GM23338 (cell line): ENCODE results near the gene NXPE4. TPM values are rescaled to one million over a fixed set of nuclear protein-coding genes. Genes with fewer than 3 reads are reported as not detected.

Experiments used
- ATAC-seq: fragments of 200-7000 bp; cut with Tn5 transposase; 3 replicates; pipeline ENCODE4 v1.9.1; 2020
- DNase-seq: peaks from one replicate; pipeline ENCODE4 v3.0.0-alpha.2; 2015; ENCODE audit warnings: low spot score
- H2AFZ ChIP-seq: fragments of 200-600 bp; sonication (generic); 2 replicates; pipeline ENCODE4 v1.8.0; 2016; ENCODE audit warnings: antibody characterized with exemption, mild to moderate bottlenecking, moderate library complexity
- H3F3A ChIP-seq: fragments of 200-600 bp; sonication (generic); replicated peaks from 2 replicates; pipeline ENCODE4 v1.8.0; 2017; ENCODE audit warnings: antibody characterized with exemption, mixed run types, low read depth
- H3K27ac ChIP-seq: fragments of 200-600 bp; sonication (generic); 2 replicates; pipeline ENCODE4 v1.6.1; 2016; ENCODE audit warnings: low read depth
- H3K27me3 ChIP-seq: fragments of 200-600 bp; sonication (generic); 2 replicates; pipeline ENCODE4 v1.8.0; 2016; ENCODE audit warnings: mild to moderate bottlenecking, mixed run types, moderate library complexity; ENCODE audit not compliant: insufficient read depth
- H3K36me3 ChIP-seq: fragments of 200-600 bp; sonication (generic); 2 replicates; pipeline ENCODE4 v1.8.0; 2016; ENCODE audit warnings: mild to moderate bottlenecking; ENCODE audit not compliant: insufficient read depth
- H3K4me1 ChIP-seq: fragments of 200-600 bp; sonication (generic); 2 replicates; pipeline ENCODE4 v1.8.0; 2016; ENCODE audit warnings: mild to moderate bottlenecking, moderate library complexity; ENCODE audit not compliant: insufficient read depth
- H3K4me2 ChIP-seq: fragments of 200-600 bp; sonication (generic); 2 replicates; pipeline ENCODE4 v1.7.1; 2017; ENCODE audit warnings: mixed run types
- H3K4me3 ChIP-seq: fragments of 200-600 bp; sonication (generic); 2 replicates; pipeline ENCODE4 v1.6.1; 2016; ENCODE audit warnings: mixed run types
- H3K79me2 ChIP-seq: fragments of 200-600 bp; sonication (generic); replicated peaks from 2 replicates; pipeline ENCODE4 v1.8.0; 2017; ENCODE audit warnings: mild to moderate bottlenecking; ENCODE audit not compliant: insufficient read depth
- H3K9me2 ChIP-seq: fragments of 200-600 bp; sonication (generic); 2 replicates; pipeline ENCODE4 v1.8.0; 2017; ENCODE audit not compliant: insufficient read depth
- H4K20me1 ChIP-seq: fragments of 200-600 bp; sonication (generic); replicated peaks from 2 replicates; pipeline ENCODE4 v1.8.0; 2017; ENCODE audit warnings: mild to moderate bottlenecking; ENCODE audit not compliant: insufficient read depth
- H3K27ac Mint-ChIP-seq: 2 replicates; pipeline ENCODE4 v1.8.0; 2020; ENCODE audit warnings: inconsistent platforms, mild to moderate bottlenecking, moderate library complexity, mixed read lengths
- H3K27me3 Mint-ChIP-seq: 3 replicates; pipeline ENCODE4 v1.8.0; 2022; ENCODE audit warnings: low read depth, mild to moderate bottlenecking, moderate library complexity, mixed read lengths, inconsistent platforms; ENCODE audit not compliant: insufficient read depth, poor library complexity
- H3K36me3 Mint-ChIP-seq: 3 replicates; pipeline ENCODE4 v1.8.0; 2021; ENCODE audit warnings: low read depth, mild to moderate bottlenecking, inconsistent platforms, moderate library complexity, mixed read lengths
- H3K4me1 Mint-ChIP-seq: 3 replicates; pipeline ENCODE4 v1.8.0; 2020; ENCODE audit warnings: mild to moderate bottlenecking, inconsistent platforms, mixed read lengths
- H3K4me3 Mint-ChIP-seq: 3 replicates; pipeline ENCODE4 v1.8.0; 2021; ENCODE audit warnings: moderate library complexity, mild to moderate bottlenecking, inconsistent platforms, mixed read lengths
- H3K9me3 Mint-ChIP-seq: 3 replicates; pipeline ENCODE4 v1.8.0; 2020; ENCODE audit warnings: moderate library complexity, mild to moderate bottlenecking, inconsistent platforms, mixed read lengths
- CREB1 ChIP-seq: fragments of 250-450 bp; sonication (Bioruptor Pico); IDR thresholded peaks from 2 replicates; pipeline ENCODE4 v1.5.0; 2020; ENCODE audit warnings: low read depth, mild to moderate bottlenecking, moderate library complexity
- CTCF ChIP-seq, 2 experiments: fragments of 200-600 bp in 1 of 2; sonication (generic) in 1 of 2; conservative IDR thresholded peaks; 2 replicates each; pipeline versions ENCODE4 v1.5.1 to v1.6.1; 2016 to 2017; ENCODE audit warnings: antibody characterized with exemption in 2 of 2, low read depth in 2 of 2, mild to moderate bottlenecking in 2 of 2, moderate library complexity in 1 of 2
- EZH2 ChIP-seq: fragments of 200-600 bp; sonication (generic); IDR thresholded peaks from one replicate; pipeline ENCODE4 v1.8.0; 2017; ENCODE audit warnings: antibody characterized with exemption, mild to moderate bottlenecking, low read depth; ENCODE audit not compliant: unreplicated experiment
- EZH2phosphoT487 ChIP-seq: fragments of 200-600 bp; sonication (generic); IDR thresholded peaks from one replicate; pipeline ENCODE4 v1.8.1; 2018; ENCODE audit warnings: antibody characterized with exemption; ENCODE audit not compliant: unreplicated experiment
- JUNB ChIP-seq: IDR thresholded peaks from one replicate; pipeline ENCODE4 v1.6.1; 2016; ENCODE audit warnings: antibody characterized with exemption; ENCODE audit not compliant: unreplicated experiment
- NANOG ChIP-seq: IDR thresholded peaks from 2 replicates; pipeline ENCODE4 v1.6.1; 2016; ENCODE audit warnings: antibody characterized with exemption, borderline replicate concordance
- POLR2AphosphoS5 ChIP-seq: IDR thresholded peaks from 2 replicates; pipeline ENCODE4 v1.6.1; 2016; ENCODE audit warnings: antibody characterized with exemption, low read depth
- REST ChIP-seq: IDR thresholded peaks from one replicate; pipeline ENCODE4 v1.6.1; 2018; ENCODE audit warnings: antibody characterized with exemption; ENCODE audit not compliant: unreplicated experiment
- STAT1 ChIP-seq: IDR thresholded peaks from one replicate; pipeline ENCODE4 v1.6.1; 2016; ENCODE audit warnings: antibody characterized with exemption; ENCODE audit not compliant: unreplicated experiment
- ZNF114 ChIP-seq: fragments of 250-450 bp; sonication (Bioruptor Pico); IDR thresholded peaks from 2 replicates; pipeline ENCODE4 v1.5.0; 2020; ENCODE audit warnings: mild to moderate bottlenecking, moderate library complexity
- ZNF331 ChIP-seq: fragments of 250-450 bp; sonication (Bioruptor Pico); IDR thresholded peaks from 2 replicates; pipeline ENCODE4 v1.5.0; 2020; ENCODE audit warnings: low read depth, mild to moderate bottlenecking, moderate library complexity
- ZNF462 ChIP-seq: fragments of 250-450 bp; sonication (Bioruptor Pico); IDR thresholded peaks from 2 replicates; pipeline ENCODE4 v1.5.0; 2020; ENCODE audit warnings: mild to moderate bottlenecking, moderate library complexity
- polyA plus RNA-seq: library from polyadenylated mRNA; unstranded; fragments of >200 nt; fragmentation: Nextera tagmentation; extraction: Ambion mirVana; gene quantifications from 2 replicates; pipeline ENCODE4 v1.2.1, GENCODE V29; 2016
- total RNA-seq: library from RNA; depleted of rRNA; stranded (reverse); fragments of >200 nt; shearing (Covaris generic); gene quantifications from 2 replicates; pipeline ENCODE4 v1.2.3, GENCODE V29; 2014
- TF ChIP-seq, protein P1 (sequence below): IDR thresholded peaks from 2 replicates; pipeline ENCODE4 v1.6.1; 2016; ENCODE audit warnings: antibody characterized with exemption

Gene NXPE4
- total and polyA plus RNA-seq, 2 experiments from 2014 or later = not detected

DNA sequence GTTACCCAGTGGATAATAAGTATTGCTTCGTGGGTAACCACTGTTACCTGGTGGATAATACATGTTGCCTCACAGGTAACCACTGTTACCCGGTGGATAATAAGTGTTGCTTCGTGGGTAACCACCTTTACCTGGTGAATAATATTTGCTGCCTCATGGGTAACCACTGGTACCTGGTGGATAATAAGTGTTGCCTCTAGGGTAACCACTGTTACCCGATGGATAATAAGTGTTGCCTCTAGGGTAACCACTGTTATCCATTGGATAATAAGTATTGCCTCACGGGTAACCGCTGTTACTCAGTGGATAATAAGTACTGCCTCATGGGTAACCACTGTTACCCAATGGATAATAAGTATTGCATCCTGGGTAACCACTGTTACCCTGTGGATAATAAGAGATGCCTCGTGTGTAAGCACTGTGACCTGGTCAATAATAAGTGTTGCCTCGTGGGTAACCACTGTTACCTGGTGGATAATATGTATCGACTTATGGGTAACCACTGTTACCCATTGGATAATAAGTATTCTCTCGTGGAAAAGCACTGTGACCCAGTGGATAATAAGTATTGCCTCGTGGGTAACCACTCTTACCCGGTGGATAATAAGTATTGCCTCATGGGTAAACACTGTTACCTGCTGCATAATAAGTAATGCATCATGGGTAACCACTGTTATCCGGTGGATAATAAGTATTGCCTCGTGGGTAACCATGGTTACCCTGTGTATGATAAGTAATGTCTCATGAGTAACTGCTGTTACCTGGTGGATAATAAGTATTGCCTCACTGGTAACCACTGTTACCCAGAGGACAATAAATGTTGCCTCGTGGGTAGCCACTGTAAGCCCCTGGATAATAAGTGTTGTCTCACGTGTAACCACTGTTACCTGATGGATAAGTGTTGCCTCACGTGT lies 20.1 kb upstream of the NXPE4 start:
- Mint-ChIP-seq H3K9me3 (peaks cover 60% of the 10 kb centered on the region), H3K4me3 (no peak overlapping the region), H3K27ac (no peak overlapping the region), H3K27me3 (no peaks in the 10 kb centered on the region), H3K36me3 (peaks cover 11% of the 10 kb centered on the region; the same call in 2 of the 3 replicates), H3K4me1 (no peaks in the 10 kb centered on the region)
- no peak for DNase-seq
- Histone ChIP-seq H4K20me1 (no peaks in the 10 kb centered on the region), H3K4me1 (no peaks in the 10 kb centered on the region), H3K36me3 (no peaks in the 10 kb centered on the region), H3K27me3 (no peaks in the 10 kb centered on the region), H2AFZ (no peak overlapping the region), H3K9me2 (0 out of 2 replicates have a peak, but pooled peaks cover 3% of the 10 kb centered on the region), H3K4me3 (no peak overlapping the region), H3K27ac (no peak overlapping the region), H3K4me2 (no peak overlapping the region), H3F3A (peaks cover 15% of the 10 kb centered on the region; the same call in 1 of the 2 replicates), H3K79me2 (no peaks in the 10 kb centered on the region)
- ATAC-seq = no peak
- TF ChIP-seq JUNB = no peak
- TF ChIP-seq CREB1 (CRISPR knock-in tag) = no peak
- no peak for TF ChIP-seq ZNF114 (CRISPR knock-in tag)
- no peak for TF ChIP-seq STAT1
- TF ChIP-seq, protein P1, sequence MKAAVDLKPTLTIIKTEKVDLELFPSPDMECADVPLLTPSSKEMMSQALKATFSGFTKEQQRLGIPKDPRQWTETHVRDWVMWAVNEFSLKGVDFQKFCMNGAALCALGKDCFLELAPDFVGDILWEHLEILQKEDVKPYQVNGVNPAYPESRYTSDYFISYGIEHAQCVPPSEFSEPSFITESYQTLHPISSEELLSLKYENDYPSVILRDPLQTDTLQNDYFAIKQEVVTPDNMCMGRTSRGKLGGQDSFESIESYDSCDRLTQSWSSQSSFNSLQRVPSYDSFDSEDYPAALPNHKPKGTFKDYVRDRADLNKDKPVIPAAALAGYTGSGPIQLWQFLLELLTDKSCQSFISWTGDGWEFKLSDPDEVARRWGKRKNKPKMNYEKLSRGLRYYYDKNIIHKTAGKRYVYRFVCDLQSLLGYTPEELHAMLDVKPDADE = no peak
- no peak for TF ChIP-seq EZH2
- no peak for TF ChIP-seq ZNF331
- TF ChIP-seq EZH2phosphoT487 = no peak
- no peak for TF ChIP-seq POLR2AphosphoS5
- no peak for TF ChIP-seq ZNF462 (CRISPR knock-in tag)
- no peak for TF ChIP-seq NANOG
- no peak for TF ChIP-seq REST
- TF ChIP-seq CTCF (conservative IDR thresholded peaks at IDR 0.05; ENCODE audit: low read depth in 2 of 2) = no peak
